NCI-H146 treated with DMSO at 0.1 percent for 48 hours (cell line): ENCODE data around the gene SPATA3.
"Not testable (repeated sequence)": the region's sequence is repeated elsewhere in the genome, so short reads cannot be mapped to it uniquely, and the experiment has no call there.

Source experiments
- DNase-seq: peaks from one replicate; lab custom pipeline; 2025; ENCODE audit not compliant: unreplicated experiment; lab: John Stamatoyannopoulos, UW

SPATA3 gene

DNA sequence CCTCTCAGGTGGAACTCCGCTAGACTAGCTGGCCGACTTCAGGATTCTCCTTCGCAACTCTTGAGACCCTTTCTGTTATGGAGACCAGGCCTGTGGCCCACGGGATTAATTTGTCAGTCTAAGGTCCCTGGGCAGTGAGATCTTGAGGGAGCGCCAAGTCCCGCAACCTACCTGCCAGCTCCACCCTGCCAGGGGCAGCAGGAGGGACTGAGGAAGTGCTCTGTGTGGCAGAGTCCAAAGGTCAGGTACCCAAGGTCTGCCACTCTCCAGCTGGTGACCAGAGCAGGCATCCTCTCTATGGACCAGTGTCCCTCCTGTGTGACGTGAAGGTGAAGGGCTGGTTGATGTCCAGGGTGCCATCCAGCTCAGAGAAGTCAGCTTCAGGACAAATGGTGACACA lies 4.3 kb upstream of the SPATA3 start:
- DNase-seq = no peak

DNA sequence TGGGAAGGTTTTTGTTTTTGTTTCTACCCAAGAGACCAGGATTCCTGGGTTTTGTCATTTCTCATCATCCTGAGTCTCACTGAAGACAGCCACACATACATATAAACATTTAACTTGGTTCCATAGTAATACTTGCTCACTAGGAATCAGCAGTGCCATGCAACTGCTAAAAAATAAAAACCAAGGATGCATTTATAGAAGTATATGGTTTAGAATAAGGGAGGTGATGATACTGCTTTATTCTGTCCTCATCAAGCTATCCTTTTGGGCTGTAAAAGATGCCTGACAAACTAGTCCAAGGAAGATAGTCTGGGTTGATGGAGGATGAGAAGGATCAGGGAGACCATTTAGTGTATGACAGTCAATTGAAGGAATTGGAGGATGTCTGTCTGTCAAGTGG lies 740 bp downstream of the SPATA3 start:
- no peak for DNase-seq

DNA sequence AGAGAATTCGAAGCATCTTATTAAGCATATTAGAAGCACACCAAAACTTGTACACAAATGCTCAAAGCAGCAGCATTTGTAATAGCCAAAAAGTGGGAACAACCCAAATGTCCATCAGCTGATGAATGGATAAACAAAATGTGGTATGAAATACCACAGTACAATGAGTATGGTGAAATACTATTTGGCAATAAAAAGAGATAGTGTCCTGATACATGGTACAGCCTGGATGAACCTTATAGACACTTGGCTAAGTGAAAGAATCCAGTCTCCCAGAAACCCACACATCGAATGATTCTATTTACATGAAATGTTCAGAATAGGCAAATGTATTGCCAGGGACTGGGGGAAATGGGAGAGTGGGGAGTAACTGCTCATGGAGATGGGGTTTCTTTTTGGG lies 3.0 kb downstream of the SPATA3 start:
- no peak for DNase-seq

DNA sequence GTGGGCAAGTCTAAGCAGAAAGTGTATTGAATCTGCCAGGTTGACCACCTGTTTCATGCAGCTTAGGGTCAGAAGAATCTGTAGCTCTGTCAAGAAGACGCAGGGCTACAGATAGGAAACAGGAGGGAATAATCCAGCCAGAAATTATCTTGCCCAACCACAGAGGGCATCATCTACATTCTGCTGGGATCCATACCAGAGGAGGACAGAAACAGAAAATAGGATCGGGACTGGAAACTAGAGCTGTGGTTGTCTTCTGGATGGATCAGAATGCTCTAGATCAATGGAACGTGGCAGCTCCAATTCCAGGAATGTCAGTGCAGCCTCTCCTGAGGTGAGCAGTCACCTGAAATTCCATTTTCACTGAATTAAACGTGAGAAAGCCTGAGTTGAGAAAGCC lies 3.6 kb downstream of the SPATA3 start:
- DNase-seq = no peak

DNA sequence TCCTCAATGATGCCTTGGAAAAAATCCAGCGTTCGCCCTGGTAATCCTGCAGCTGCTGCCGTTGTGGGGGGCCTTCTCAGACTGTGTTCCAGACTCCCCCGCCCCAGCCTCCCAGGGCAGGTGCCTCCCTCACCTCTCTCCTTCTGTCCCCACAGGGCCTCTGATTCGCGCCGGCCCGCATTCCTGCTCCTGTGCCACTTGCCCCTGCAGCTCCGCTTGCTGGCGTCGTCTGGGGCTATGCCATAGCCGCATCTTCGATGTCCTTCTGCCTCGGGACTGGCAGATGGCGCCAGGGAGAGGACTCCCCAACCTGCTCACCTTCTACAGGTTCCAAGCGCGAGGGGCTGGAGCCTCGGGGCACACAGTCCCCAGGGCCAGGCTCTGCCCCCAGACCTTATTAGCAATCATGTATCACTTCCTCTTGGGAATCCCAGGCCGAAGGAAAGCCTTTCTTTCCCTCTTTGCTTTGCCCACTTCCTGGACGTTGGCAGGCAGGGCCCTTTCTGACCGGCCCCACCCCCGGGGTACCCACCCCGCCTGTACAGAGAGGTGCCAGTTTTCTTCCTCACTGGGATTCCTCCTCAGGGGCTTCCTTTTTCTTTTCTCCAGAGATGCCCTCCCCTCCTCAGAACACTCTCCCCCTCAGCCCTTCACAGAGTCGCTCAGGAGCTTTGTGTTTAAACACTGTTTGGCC lies 4.4 kb downstream of the SPATA3 start:
- DNase-seq = no peak

DNA sequence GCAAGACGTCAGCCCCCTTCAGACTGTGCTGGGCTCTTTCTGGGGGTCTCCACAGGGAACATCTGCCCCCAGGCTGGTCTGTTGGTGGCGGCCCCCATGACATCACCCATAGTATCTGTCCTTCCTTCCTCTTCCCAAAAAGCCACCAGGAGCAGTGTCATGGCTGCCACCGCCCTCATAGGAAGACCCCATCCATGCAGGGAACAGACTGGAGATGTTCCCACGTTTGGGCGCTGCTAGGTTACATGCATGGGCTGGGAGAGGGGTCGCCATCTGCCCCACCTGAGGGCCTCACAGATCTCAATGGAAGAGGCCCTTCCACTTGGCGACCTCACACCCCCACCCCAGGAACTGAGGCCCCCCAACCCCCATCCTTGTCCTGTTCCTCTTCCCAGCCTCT lies 5.1 kb downstream of the SPATA3 start:
- DNase-seq = no peak

DNA sequence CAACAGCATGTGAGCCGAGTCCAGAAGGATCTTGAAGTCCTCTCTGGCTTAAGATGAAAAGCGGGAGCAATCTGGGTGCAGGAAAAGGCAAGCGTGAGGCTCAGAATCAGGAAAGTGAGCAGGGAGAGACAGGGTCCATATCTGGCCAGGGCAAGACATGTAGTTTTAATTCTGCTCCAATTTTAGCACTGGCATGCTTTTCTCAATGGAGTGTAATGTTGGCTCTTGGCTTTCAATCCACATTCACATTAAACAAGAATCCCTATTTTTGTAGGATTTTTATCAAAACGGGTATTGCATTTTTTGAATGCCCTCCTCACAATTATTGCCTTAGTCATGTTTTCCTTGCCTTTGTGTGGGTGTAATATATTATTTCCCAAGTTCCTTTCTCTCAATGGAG lies 6.0 kb downstream of the SPATA3 start:
- DNase-seq = no peak

DNA sequence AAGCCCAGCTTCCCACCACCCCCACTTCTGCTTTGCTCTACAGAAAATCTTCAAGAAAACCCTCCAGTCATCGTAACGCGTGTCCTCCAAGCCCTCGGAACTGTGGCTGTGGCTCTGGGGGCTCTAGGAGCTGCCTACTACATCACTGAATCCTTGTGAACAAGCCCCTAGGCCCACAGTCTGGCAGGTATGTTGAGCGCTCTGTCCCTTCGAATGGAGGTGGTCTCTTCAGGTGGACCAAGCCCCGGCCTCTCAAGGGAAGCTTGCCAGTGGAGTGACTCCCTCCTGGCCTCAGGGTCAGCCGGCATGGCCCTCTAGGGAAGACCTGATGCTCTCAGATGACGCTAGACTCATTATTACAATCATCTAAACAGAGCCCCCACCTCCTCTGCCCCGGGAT lies 6.7 kb downstream of the SPATA3 start:
- DNase-seq = no peak

DNA sequence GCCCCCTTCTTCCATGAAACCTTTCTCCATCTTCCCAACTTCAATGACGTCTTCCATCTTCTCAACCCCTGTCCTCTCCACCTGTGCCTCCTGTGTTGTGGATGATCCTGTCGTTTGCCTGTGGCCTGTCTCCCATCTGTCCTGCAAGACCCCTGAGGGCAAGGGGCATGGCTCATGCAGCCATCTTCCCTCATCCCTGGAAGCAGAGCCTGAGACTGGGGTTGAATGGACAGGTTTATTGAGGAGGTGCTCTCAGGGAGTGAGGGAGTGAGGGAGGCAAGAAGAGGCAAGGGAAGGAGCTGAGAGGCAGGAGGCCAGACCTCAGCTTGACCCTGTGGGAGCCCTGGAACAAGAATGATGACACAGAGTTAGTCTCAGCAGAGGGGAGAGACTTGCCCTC lies 7.3 kb downstream of the SPATA3 start:
- DNase-seq = no peak

DNA sequence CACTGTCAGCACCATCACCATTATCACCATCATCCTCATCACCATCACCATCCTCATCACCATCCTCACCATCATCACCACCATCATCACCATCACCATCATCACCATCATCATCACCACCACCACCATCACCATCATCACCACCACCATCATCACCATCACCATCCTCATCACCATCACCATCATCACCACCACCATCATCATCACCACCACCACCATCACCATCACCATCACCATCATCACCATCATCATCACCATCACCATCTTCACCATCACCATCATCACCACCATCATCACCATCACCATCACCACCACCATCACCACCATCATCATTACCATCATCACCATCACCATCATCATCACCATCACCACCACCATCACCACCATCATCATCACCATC lies 9.0 kb downstream of the SPATA3 start:
- not testable (repeated sequence) for DNase-seq

DNA sequence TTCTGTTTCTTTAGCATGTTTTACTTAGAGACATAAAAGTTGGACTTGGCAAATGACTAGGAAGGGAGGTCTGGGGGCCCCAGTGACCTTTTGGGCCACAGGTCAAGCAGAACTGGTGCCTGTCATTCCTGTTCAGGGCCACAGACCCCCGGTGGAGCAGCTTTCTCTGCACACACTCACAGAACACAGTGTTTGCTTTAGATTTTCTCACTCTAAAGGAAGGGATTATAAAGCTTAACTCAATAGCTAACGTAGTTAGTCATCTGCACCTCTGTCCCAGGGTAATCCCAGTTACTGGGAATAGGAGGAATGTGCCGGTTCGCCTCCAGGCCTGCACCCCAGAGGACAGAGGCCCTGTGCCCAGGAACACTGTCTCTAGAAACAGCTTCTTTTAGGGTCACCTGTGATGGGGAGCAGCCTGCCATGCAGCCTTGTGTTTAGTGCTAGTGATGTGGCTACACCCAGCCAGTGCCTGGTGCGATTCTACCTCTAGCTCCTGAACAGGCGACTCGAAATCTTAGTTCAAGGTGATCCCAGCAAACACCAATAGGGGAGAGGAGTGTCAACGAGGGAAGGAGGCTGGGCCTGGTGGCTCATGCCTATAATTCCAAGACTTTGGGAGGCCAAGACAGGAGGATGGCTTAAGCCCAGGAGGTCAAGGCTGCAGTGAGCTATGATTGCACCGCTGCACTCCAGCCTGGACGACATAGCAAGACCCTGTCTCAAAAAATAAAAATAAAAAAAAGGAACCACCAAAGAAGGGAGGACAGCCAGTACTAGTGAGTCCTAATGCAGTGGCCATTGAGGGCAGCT lies 11.6 kb downstream of the SPATA3 start:
- no peak for DNase-seq

DNA sequence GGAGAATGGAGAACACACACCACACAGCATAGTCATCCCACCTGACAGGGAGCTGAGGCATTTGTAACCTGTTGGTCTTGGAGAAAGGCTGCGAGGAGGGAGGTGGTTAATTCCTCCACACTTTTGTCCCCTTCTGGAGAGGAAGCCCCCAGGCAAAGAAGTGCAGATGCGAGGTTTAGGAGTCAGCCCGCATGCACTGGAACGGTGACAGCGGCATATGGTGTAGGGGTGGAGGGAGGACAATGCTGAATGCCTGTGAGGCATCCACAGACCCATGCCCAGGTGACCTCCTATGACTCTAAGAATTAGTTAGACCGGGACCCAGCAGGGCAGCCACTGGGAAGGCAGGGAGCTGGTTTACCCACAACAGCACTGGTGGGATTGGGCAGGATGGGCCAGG lies 12.2 kb downstream of the SPATA3 start:
- DNase-seq = no peak

DNA sequence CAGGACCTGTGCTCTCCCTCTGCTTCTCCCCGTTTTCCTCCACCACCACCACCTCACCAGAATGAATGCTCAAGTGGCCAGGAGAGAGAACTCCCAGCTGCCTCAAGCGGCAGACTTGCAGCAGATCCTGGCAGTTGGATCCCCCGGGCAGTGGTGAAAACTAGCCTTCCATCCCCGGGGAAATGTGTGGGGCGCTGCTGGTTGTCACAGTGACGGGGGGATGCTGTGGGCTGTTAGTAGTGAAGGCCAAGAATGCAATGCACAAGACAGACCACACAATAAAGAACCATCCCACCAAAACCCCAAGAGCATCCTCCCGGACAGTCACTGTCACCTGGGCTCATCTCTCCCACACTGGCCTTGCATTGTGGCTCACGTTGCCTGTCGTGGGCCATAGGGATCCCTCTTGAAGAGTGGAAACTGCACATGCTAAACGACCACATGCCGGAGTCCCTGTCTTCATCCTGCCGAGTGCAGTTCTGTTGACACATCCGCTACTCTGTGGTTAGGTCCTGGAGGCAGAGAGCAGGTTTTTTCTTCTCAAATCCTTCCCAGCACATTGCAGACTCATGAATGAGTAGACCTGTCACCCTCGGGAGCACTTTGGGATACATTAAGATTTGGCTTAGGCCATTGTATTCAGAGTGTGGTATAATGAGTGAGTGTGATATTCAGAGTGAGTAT lies 13.5 kb downstream of the SPATA3 start:
- DNase-seq = no peak

DNA sequence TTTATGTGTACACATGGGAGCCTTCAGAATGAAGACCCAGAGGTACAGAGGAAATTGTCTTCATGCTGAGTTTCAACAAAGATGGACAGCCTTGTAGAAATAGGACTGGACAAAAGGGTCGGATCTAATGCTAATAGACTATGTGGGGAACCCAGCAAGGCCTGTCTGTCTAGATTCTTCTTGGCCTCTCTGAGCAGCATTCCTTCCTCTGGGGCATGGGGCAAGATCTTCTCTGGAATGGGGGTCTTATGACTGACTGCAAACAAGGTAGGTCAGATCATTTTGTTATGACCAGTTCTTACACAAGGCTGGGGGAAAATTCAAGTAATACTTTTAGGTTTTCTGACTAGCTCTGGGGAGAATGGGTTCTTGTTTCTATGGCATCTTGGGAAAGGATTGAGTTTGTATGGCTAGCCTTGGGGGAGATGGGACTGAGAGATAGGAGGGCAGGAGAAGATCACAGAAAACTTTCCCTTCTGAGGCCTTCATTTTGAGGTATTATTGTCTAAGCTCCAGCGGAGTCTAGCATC lies 14.3 kb downstream of the SPATA3 start:
- DNase-seq = no peak

DNA sequence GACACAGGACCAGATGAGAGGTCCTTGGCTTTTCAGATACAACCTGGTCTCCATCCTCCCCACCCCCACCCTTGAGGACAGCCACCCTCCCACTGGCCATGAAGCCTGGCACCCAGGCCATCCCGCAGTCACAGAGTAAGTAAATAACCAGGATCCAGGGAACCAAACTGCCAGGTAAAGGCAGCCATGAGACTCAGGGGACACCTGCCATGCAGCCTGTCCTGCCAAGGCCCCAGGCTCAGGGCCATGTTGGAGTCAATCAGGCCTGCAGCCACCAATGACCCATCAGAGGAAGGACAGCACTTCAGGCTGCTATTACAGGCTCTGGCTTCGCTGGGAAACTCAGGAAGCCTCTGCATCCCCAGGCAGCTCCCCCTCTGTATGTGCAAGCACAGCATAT lies 15.6 kb downstream of the SPATA3 start:
- no peak for DNase-seq

DNA sequence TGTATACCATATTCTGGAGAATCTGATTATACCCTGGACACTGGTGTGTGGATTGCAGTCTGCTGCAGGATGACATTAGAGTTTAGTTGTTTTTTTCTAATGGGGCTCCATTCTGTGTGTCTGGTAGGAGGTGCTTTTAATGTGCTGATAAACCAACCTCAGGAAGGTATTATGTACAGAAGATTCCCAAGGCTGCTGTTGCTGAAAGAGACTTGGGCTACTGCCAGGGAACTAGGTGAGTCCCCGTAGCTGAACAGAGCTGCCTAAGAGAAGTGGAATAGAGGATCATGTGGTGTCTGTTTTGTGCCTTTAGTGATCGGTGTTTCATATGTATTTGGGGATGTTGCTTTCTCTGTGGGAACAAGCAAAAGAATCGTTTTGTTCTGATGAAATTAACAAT lies 16.5 kb downstream of the SPATA3 start:
- DNase-seq = no peak

DNA sequence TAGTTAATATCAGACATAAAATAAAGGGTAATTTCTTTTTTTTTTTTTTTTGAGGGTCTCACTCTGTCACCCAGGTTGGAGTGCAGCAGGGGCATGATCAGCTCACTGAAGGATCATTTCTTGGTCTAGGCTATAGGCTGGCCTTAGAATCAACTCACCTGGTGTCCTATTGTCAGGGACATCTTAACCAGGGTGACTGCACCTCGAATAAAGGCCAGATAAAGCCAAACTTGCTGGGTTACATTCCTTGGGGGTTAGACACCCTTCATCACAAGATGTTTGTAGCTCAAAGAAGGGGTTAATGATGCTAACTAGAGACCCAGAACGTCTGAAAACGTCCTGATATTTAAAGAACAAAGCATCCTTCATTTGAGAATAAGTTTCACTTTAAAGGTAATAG lies 17.9 kb downstream of the SPATA3 start:
- DNase-seq = no peak

DNA sequence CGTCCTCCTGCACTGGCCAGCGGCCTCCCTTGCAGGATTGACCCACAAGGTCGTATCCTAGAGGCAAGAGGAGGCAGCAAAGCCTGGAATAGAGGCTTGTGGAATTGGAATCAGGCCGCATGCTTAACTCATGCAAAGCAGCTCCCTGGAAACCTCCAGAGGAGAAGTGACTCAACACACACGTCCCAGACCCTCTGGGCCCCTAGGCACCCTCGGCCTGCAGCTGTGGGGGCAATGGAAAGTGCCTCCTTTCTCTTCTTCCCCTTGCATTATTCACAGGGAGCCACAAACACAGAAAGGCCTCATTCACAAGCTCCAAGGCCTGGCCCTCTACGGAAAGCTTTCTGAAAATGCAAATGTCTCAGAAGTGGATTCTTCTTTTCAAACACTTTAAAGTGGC lies 19.6 kb downstream of the SPATA3 start:
- DNase-seq = no peak

DNA sequence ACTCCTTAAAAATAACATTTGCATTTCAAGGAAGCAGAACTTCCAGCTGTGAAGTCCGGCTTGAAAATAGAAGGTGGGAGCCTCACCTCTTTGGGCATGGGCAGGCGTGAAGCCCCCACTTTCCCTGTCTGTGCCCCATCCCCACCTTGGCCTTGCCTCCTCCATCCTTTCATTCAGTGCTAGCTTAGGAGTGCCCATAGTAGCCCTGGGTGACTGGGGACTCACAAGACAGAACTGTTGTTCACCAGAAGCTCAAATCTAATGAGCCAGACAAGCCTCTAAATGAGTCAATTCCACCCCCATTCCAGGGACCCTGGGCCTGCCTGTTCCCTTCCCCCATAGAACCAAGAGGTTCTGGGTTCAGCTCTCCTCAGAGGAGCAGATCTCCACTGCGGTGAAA lies 20.0 kb downstream of the SPATA3 start:
- no peak for DNase-seq

DNA sequence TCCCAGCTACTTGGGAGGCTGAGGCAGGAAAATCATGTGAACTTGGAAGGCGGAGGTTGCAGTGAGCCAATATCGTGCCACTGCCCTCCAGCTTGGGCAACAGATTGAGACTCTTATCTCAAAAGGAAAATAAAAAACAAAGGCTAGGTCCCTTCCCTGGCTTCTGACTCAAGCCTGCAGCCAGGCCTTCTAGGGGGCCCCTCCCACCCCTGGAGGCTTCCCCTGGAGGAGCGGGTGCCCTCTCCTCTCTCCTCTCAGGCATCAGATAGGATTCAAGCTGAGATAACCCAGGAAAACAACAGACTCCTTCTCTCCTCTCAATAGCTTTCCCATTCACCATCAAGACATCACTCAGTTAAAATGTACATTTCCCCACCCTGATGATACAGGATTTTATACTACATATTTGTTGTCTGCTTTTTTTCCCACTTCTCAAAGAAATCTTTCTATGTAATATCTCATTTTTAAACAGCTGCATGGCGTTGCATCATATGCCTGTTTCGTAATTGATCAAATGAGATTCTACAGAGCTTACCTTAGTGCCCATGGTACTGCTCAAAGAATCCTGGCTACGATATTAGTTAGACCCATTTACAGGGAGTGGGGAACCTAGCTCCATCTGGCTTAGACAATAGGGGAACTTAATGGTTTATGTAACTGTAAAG lies 20.8 kb downstream of the SPATA3 start:
- no peak for DNase-seq

DNA sequence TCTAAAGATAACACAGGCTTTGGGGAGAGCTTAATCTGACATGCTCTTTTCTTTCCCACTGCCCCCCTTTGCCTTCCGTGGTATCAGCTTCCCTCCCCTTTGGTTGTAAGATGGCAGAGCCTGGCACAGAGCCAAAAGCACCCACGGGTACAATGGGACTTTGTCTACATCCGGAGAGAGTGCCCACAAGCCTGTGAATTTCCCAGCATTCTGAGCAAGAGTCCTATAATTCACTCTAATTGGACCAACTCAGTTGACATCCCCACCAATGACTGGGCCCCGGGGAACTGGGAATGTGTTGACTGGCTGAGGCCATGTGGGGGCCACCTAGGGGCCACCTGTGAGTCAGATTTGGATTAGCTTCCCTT lies 21.3 kb downstream of the SPATA3 start:
- DNase-seq = no peak

DNA sequence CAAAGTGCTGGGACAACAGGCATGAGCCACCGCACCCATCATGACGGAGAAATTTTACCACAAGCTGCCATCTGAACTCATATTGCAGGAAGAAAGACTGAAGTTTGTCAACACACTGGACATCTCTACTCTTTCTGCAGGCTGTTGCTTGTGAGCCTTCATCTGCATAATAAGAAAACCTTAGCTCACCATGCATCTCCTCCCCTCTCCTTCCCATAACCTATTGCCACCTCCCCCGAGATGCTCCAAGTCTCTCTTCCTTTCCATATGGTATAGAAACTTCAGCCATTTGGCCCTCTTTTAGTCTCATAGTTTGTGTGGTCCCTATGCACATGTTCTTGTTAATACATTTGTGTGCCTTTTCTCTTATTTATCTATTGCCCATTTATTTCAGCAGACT lies 22.3 kb downstream of the SPATA3 start:
- no peak for DNase-seq
